H9 (cell line): ENCODE results near the gene ENOX1. TPM values are rescaled to one million over a fixed set of nuclear protein-coding genes. Genes with fewer than 3 reads are reported as not detected.

Source experiments
- DNase-seq: peaks from one replicate; pipeline ENCODE4 v3.0.0-alpha.2; 2017
- H2AFZ ChIP-seq: one replicate; pipeline ENCODE4 v1.6.1; 2013; ENCODE audit warnings: mild to moderate bottlenecking, low read length, control low read depth, moderate library complexity
- H2AK5ac ChIP-seq: 2 replicates; pipeline ENCODE4 v1.6.1; 2013; ENCODE audit warnings: low read length, control low read depth, mixed read lengths; ENCODE audit not compliant: insufficient read length
- H2BK120ac ChIP-seq: one replicate; pipeline ENCODE4 v1.6.1; 2013; ENCODE audit warnings: low read depth, mild to moderate bottlenecking, low read length, control low read depth, inconsistent platforms; ENCODE audit not compliant: poor library complexity, severe bottlenecking
- H2BK12ac ChIP-seq: 2 replicates; pipeline ENCODE4 v1.6.1; 2013; ENCODE audit warnings: low read length, control low read depth, mixed read lengths, low read depth; ENCODE audit not compliant: insufficient read length
- H2BK15ac ChIP-seq: 2 replicates; pipeline ENCODE4 v1.6.1; 2013; ENCODE audit warnings: low read depth, low read length, control low read depth
- H2BK20ac ChIP-seq: one replicate; pipeline ENCODE4 v1.6.1; 2013; ENCODE audit warnings: low read depth, mild to moderate bottlenecking, low read length, control low read depth, inconsistent platforms; ENCODE audit not compliant: poor library complexity, severe bottlenecking
- H2BK5ac ChIP-seq: 2 replicates; pipeline ENCODE4 v1.6.1; 2013; ENCODE audit warnings: low read length, control low read depth, mixed read lengths; ENCODE audit not compliant: insufficient read length
- H3K14ac ChIP-seq: 2 replicates; pipeline ENCODE4 v1.6.1; 2013; ENCODE audit warnings: low read length, control low read depth; ENCODE audit not compliant: insufficient read depth
- H3K18ac ChIP-seq: 2 replicates; pipeline ENCODE4 v1.6.1; 2013; ENCODE audit warnings: low read depth, mild to moderate bottlenecking, mixed read lengths, low read length, control low read depth; ENCODE audit not compliant: insufficient read length
- H3K23ac ChIP-seq: 2 replicates; pipeline ENCODE4 v1.6.1; 2013; ENCODE audit warnings: low read length, control low read depth, mixed read lengths, low read depth; ENCODE audit not compliant: insufficient read length
- H3K23me2 ChIP-seq: 2 replicates; pipeline ENCODE4 v1.6.1; 2013; ENCODE audit warnings: low read depth, mild to moderate bottlenecking, mixed read lengths, low read length, control low read depth; ENCODE audit not compliant: insufficient read length, poor library complexity, severe bottlenecking
- H3K27ac ChIP-seq: 2 replicates; pipeline ENCODE4 v1.5.1; 2013; ENCODE audit warnings: low read length, control low read depth, mixed read lengths, low read depth; ENCODE audit not compliant: insufficient read length
- H3K27me3 ChIP-seq: 2 replicates; pipeline ENCODE4 v1.6.1; 2013; ENCODE audit warnings: low read length, control low read depth, inconsistent platforms; ENCODE audit not compliant: insufficient read depth
- H3K4ac ChIP-seq: 2 replicates; pipeline ENCODE4 v1.6.1; 2013; ENCODE audit warnings: low read depth, mild to moderate bottlenecking, control low read depth, inconsistent platforms, low read length, moderate library complexity
- H3K4me1 ChIP-seq: 2 replicates; pipeline ENCODE4 v1.6.1; 2013; ENCODE audit warnings: low read length, control low read depth, inconsistent platforms; ENCODE audit not compliant: insufficient read depth
- H3K4me2 ChIP-seq: 2 replicates; pipeline ENCODE4 v1.6.1; 2013; ENCODE audit warnings: low read length, control low read depth, mixed read lengths; ENCODE audit not compliant: insufficient read length, insufficient read depth
- H3K56ac ChIP-seq: 2 replicates; pipeline ENCODE4 v1.6.1; 2013; ENCODE audit warnings: low read depth, mild to moderate bottlenecking, mixed read lengths, low read length, control low read depth; ENCODE audit not compliant: insufficient read length
- H3K79me1 ChIP-seq: 2 replicates; pipeline ENCODE4 v1.6.1; 2013; ENCODE audit warnings: low read depth, mild to moderate bottlenecking, moderate library complexity, low read length, control low read depth, inconsistent platforms; ENCODE audit not compliant: insufficient read depth, poor library complexity, severe bottlenecking
- H3K79me2 ChIP-seq: 2 replicates; pipeline ENCODE4 v1.6.1; 2013; ENCODE audit warnings: low read length, control low read depth, inconsistent platforms; ENCODE audit not compliant: insufficient read depth
- H3K9ac ChIP-seq: 2 replicates; pipeline ENCODE4 v1.6.1; 2013; ENCODE audit warnings: low read length, control low read depth, mixed read lengths; ENCODE audit not compliant: insufficient read length; ENCODE audit errors: extremely low read depth
- H3K9me3 ChIP-seq: one replicate; pipeline ENCODE4 v1.6.1; 2013; ENCODE audit warnings: low read depth, low read length, inconsistent platforms; ENCODE audit not compliant: control insufficient read depth
- H3T11ph ChIP-seq: one replicate; pipeline ENCODE4 v1.6.1; 2013; ENCODE audit warnings: mild to moderate bottlenecking, low read length, control low read depth, inconsistent platforms
- H4K20me1 ChIP-seq: one replicate; pipeline ENCODE4 v1.6.1; 2013; ENCODE audit not compliant: control insufficient read depth, insufficient read length, insufficient read depth
- H4K5ac ChIP-seq: 2 replicates; pipeline ENCODE4 v1.6.1; 2013; ENCODE audit warnings: low read depth, mild to moderate bottlenecking, mixed read lengths, low read length, control low read depth; ENCODE audit not compliant: insufficient read length
- H4K8ac ChIP-seq: replicated peaks from 2 replicates; pipeline ENCODE4 v1.6.1; 2013; ENCODE audit warnings: low read length, control low read depth, mixed read lengths, low read depth; ENCODE audit not compliant: insufficient read length
- H4K91ac ChIP-seq: 2 replicates; pipeline ENCODE4 v1.6.1; 2013; ENCODE audit warnings: low read depth, mild to moderate bottlenecking, moderate library complexity, mixed read lengths, low read length, control low read depth; ENCODE audit not compliant: insufficient read length
- H3K27ac Mint-ChIP-seq, 3 experiments: 2 replicates in 2 of 3; 3 replicates in 1 of 3; pipeline ENCODE4 v1.8.0; 2020 to 2021; ENCODE audit warnings: mixed read lengths in 3 of 3, mild to moderate bottlenecking in 1 of 3, moderate library complexity in 1 of 3
- H3K27me3 Mint-ChIP-seq: 2 replicates; pipeline ENCODE4 v1.8.0; 2021; ENCODE audit warnings: low read depth, mild to moderate bottlenecking, moderate library complexity, mixed read lengths
- H3K36me3 Mint-ChIP-seq, 3 experiments: 2 replicates in 2 of 3; 3 replicates in 1 of 3; pipeline ENCODE4 v1.8.0; 2020 to 2021; ENCODE audit warnings: low read depth in 3 of 3, mixed read lengths in 3 of 3; ENCODE audit not compliant: insufficient read depth in 1 of 3
- H3K4me1 Mint-ChIP-seq, 2 experiments: 2 replicates each; pipeline ENCODE4 v1.8.0; 2020; ENCODE audit warnings: mixed read lengths in 2 of 2
- H3K4me3 Mint-ChIP-seq, 2 experiments: 2 replicates in 1 of 2; 3 replicates in 1 of 2; pipeline ENCODE4 v1.8.0; 2020 to 2021; ENCODE audit warnings: mild to moderate bottlenecking in 2 of 2, mixed read lengths in 2 of 2, moderate library complexity in 1 of 2
- H3K9me3 Mint-ChIP-seq, 2 experiments: 2 replicates in 1 of 2; 3 replicates in 1 of 2; pipeline ENCODE4 v1.8.0; 2020; ENCODE audit warnings: mild to moderate bottlenecking in 2 of 2, mixed read lengths in 2 of 2, moderate library complexity in 1 of 2
- WGBS: extraction: QIAGEN DNeasy Blood & Tissue Kit; methylation state at CpG from one replicate; pipeline ENCODE4 v1.1.7; 2013; ENCODE audit warnings: missing lambda C conversion rate, low lambda C conversion rate, mixed read lengths; ENCODE audit not compliant: insufficient read length; ENCODE audit errors: extremely low coverage; 5-methylcytosine and 5-hydroxymethylcytosine counted together
- total RNA-seq: library from RNA; stranded (reverse); gene quantifications from 2 replicates; pipeline ENCODE4 v1.2.1, GENCODE V29; 2021
- TF ChIP-seq, protein P1 (sequence below): fragments of 200-600 bp; sonication (generic); conservative IDR thresholded peaks from 3 replicates; pipeline ENCODE4 v1.8.0; 2021; ENCODE audit warnings: antibody characterized with exemption, mild to moderate bottlenecking

The ENOX1 gene
- total RNA-seq, 1 experiment from 2014 or later = 0.24 TPM

DNA sequence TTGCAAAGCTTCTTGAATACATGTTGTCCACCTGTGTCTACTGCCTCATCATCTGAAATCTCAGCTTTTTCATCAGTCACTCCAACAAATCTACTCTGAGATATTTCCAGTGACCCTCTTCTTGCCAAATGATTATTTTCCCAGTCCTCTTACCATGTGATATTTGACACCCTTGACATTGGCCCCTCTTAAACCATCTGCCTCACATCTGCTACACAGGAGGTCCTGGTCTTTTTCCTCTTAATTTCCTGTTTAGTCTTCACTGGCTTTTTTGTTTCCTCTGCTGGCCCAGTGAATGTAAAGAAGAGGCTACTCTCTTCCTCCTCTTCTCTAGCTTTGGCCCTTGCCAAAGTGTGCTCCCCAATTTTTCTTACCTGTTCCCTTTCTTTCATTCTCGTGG lies 544.7 kb downstream of the ENOX1 start:
- no peak overlapping the region for H3K14ac ChIP-seq
- H3K56ac ChIP-seq = no peak overlapping the region
- no peak overlapping the region for H2BK12ac ChIP-seq
- no peak overlapping the region for H3K4ac ChIP-seq
- no peak for DNase-seq
- Mint-ChIP-seq H3K36me3 (no peaks in the 10 kb centered on the region), H3K4me3 (no peak overlapping the region), H3K9me3 (no peaks in the 10 kb centered on the region; a peak in 1 of 5 replicates), H3K4me1 (peaks cover 5% of the 10 kb centered on the region in 2 experiments; a peak in 2 of 4 replicates), H3K27ac (no peak overlapping the region), H3K27me3 (no peaks in the 10 kb centered on the region; the same call in 1 of the 2 replicates)
- H3K4me2 ChIP-seq = no peak overlapping the region
- H3K18ac ChIP-seq = no peak overlapping the region
- no peak overlapping the region for H3T11ph ChIP-seq
- H3K4me1 ChIP-seq = no peaks in the 10 kb centered on the region
- no peak overlapping the region for H3K9ac ChIP-seq
- no peaks in the 10 kb centered on the region for H3K79me1 ChIP-seq
- no peak overlapping the region for H2BK20ac ChIP-seq
- H2BK5ac ChIP-seq = no peak overlapping the region
- no peak overlapping the region for H2AFZ ChIP-seq
- H4K5ac ChIP-seq = no peak overlapping the region
- no peaks in the 10 kb centered on the region for H3K79me2 ChIP-seq
- H2AK5ac ChIP-seq = no peak overlapping the region
- H4K91ac ChIP-seq = no peak overlapping the region
- no peak overlapping the region for H4K8ac ChIP-seq
- no peak overlapping the region for H3K23ac ChIP-seq
- no peaks in the 10 kb centered on the region for H4K20me1 ChIP-seq
- WGBS = no CpG with 5 or more reads among the region's 1 CpG
- TF ChIP-seq, protein P1, sequence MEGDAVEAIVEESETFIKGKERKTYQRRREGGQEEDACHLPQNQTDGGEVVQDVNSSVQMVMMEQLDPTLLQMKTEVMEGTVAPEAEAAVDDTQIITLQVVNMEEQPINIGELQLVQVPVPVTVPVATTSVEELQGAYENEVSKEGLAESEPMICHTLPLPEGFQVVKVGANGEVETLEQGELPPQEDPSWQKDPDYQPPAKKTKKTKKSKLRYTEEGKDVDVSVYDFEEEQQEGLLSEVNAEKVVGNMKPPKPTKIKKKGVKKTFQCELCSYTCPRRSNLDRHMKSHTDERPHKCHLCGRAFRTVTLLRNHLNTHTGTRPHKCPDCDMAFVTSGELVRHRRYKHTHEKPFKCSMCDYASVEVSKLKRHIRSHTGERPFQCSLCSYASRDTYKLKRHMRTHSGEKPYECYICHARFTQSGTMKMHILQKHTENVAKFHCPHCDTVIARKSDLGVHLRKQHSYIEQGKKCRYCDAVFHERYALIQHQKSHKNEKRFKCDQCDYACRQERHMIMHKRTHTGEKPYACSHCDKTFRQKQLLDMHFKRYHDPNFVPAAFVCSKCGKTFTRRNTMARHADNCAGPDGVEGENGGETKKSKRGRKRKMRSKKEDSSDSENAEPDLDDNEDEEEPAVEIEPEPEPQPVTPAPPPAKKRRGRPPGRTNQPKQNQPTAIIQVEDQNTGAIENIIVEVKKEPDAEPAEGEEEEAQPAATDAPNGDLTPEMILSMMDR = no peak
- H2BK120ac ChIP-seq = no peak overlapping the region
- H3K27ac ChIP-seq = no peak overlapping the region
- no peaks in the 10 kb centered on the region for H3K27me3 ChIP-seq
- no peaks in the 10 kb centered on the region for H3K23me2 ChIP-seq
- no peaks in the 10 kb centered on the region for H3K9me3 ChIP-seq
- H2BK15ac ChIP-seq = no peak overlapping the region
